ENCODE results near the gene PMEPA1. TPM values are rescaled to one million over a fixed set of nuclear protein-coding genes. Genes with fewer than 3 reads are reported as not detected.

PMEPA1 gene, protein sequence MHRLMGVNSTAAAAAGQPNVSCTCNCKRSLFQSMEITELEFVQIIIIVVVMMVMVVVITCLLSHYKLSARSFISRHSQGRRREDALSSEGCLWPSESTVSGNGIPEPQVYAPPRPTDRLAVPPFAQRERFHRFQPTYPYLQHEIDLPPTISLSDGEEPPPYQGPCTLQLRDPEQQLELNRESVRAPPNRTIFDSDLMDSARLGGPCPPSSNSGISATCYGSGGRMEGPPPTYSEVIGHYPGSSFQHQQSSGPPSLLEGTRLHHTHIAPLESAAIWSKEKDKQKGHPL
- total RNA-seq: 1.1 and 2.0 TPM in 2 replicates

DNA sequence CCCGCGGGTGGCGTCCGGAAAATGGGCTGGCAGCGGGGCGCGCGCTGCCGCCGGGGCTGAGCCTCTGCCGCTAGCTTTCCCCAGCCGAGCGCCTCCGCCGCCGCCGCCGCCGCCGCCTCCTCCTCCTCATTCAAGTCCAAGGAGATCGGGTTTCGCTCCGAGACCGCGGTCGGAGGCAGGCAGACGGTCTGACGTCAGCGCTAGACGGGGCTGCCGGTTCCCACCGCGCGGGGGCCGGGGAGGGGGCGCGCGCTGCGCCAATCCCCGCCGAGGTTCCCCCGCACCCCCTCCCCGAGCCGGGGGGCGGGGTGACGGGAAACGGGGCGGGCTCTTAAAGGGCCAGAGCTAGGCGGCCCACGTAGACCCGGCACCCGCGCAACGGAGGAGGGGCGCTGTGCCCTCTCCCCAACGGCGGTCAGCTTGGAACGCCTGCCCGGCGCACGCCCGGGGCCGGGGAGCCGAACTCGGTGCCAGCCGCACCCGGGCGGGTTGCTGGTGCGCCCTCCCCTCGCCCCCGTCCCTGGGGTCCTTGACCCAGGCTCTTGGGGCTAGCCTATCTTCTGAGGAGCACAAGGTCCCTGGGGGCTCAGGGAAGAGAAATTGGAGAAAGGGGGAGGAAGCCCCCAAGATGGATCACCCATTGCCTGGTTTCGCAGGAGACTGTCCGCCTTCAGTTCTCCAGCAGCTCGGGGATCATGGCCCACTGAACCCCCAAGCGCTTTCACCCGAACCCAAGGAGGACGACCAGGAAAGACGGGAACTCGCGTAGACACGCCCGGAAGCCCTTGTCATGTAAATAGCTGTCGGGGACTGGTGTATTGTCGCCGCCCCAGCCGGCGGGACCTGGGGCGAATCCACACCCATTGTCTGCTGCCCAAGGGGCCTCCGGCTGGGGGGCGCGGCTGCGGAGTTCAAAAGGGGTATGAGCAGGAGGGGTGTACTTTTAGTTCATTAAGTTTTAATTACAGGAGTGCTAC, at the start of gene PMEPA1:
Gene PMEPA1, minus strand, starts transcription at position 193 of the 977 bp plus-strand sequence. CDS start 433 bp downstream, outside the sequence.

GRCh38 chr20:57620274-57620990, 89.4 kb downstream of the PMEPA1 start, which contains the start of gene ZBP1:
Gene ZBP1, minus strand, starts transcription at chr20:57620426. Its CDS starts 131 bp downstream, at chr20:57620295.

Other genes starting within 250 kb of the PMEPA1 start
- gene CTCFL, start 184.9 kb downstream of the PMEPA1 start, total RNA-seq: not detected in 2 replicates
- not detected in 2 replicates for gene PCK1, start 148.9 kb downstream of the PMEPA1 start, total RNA-seq
- not detected in 2 replicates for gene ZBP1, start 89.6 kb downstream of the PMEPA1 start, total RNA-seq

Data from dermis lymphatic vessel endothelial cell (primary cell).